ENCODE data around the gene BHMT2. TPM values are rescaled to one million over a fixed set of nuclear protein-coding genes. Genes with fewer than 3 reads are reported as not detected.

BHMT2 gene
- 0.45 and 0.63 TPM in 2 replicates for total RNA-seq (2014; rRNA removed)
- polyA plus RNA-seq (2012) = 0.77 TPM

- DNase-seq (ENCODE audit: low read depth) = peak; percentile 27
Observed at GRCh38 chr5:79069488-79070349, at the start of gene BHMT2, which contains the start of gene DMGDH. Gene BHMT2 (plus strand): TSS chr5:79069767. CDS start chr5:79069783, 16 bp downstream. Gene DMGDH (minus strand): TSS chr5:79069674. CDS start chr5:79069620, 54 bp downstream.

- DNase-seq (ENCODE audit: low read depth) = peak; percentile 50
Observed at GRCh38 chr5:79020861-79021561, 48.6 kb upstream of the BHMT2 start.

- DNase-seq (ENCODE audit: low read depth) = no peak
Observed at GRCh38 chr5:79021753-79022152, 47.8 kb upstream of the BHMT2 start.

DNA sequence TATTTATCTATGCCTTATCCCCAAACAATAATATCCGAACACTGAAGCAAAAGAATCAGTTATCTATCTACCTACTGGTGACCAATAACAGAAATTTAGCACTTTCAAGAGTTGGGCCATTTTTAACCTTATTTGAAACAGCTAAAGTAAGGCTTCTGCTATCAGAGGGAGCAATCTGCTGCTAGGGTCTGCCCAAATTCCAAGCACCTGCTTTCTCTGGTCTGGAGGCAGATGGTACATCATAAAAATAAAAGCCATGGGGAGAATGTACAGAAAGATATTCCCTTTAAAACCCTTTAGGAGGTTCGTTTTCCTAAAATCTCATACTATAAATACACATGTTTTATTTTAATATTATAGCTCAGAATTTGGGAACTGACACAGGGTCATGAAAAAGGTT, 46.8 kb upstream of the BHMT2 start:
- DNase-seq (ENCODE audit: low read depth) = no peak

DNA sequence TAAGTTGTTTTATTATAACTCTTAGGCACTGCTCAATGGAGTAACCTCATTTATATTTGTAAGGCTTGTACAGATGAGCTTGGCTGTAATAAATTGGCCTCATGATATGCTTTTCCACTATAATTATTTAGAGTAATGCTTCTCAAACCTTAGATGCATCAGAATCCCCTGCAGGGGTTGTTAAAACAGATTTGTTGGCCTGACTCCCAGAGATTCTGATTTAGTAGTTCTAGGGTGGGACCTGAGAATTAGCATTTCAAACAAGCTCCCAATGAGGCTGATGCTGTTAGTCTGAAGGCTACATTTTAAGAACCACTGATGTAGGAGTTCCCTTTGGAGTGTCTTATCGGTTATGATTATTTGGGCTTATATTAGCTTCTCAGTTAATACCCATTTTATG, 46.2 kb upstream of the BHMT2 start:
- no peak for DNase-seq (ENCODE audit: low read depth)

- DNase-seq (ENCODE audit: low read depth) = no peak
Observed at GRCh38 chr5:79023947-79024346, 45.6 kb upstream of the BHMT2 start.

GRCh38 chr5:79025054-79025472, 44.5 kb upstream of the BHMT2 start:
- DNase-seq (ENCODE audit: low read depth) = peak; percentile 53

DNA sequence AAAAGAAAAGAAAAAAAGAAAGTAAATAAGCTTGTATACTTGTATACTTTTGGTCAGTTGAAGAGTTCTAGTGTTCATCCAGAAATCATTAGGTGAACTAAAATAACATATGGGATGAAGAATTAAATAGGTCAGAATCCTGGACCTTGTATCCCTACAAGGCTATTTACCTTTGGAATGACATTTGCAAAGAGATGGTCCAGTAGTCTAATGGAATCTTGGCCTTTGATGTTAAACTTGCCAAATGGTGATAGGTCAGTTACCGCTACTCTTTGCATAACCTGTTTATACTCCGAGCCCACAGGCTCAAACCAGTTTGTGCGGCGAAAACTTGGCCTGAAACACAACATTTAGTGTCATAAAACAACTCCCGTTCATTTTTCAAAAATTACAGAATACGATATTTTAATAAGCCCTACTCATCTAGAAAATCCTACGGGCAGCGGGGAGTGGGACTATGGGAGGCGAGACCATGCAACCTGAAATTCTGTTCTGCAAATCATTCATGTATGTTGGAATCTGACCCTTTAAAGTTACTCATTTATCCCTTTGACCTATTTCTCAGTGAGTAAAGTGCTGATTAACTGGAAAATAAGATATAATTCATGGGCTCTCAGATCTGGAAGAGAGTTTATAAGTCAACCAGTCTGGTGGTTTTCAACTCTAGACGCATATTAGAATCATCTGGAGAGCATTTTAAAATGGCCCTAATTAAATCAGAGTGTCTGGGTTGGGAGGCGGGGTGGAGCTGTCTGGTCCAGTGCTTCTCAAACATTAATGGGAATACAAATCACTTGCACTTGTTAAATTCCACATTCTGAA, 38.7 kb upstream of the BHMT2 start:
- DNase-seq (ENCODE audit: low read depth) = no peak

DNA sequence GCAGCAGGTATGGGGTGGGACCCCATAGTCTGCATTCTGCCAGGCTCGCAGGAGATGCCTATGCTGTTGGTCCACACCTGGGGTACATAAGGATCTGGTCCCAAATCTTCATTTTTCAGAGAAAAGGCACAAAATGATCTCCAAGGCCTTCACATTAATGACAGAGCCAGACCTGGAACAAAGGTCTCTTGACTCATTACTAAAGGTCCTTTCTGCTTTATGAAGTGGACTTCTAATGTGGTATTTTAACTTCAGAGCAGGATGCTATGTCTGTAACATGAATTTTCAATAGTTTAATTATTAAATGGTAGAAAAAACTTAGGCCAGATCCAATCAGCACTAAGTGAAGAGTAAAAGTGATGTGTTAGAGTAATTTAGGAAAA, 38.1 kb upstream of the BHMT2 start:
- no peak for DNase-seq (ENCODE audit: low read depth)

GRCh38 chr5:79032031-79032695, 37.4 kb upstream of the BHMT2 start:
- no peak for DNase-seq (ENCODE audit: low read depth)

- no peak for DNase-seq (ENCODE audit: low read depth)
Observed at GRCh38 chr5:79032782-79033181, 36.8 kb upstream of the BHMT2 start.

GRCh38 chr5:79035237-79035636, 34.3 kb upstream of the BHMT2 start:
- DNase-seq (ENCODE audit: low read depth) = no peak

- DNase-seq (ENCODE audit: low read depth) = no peak
Observed at GRCh38 chr5:79036769-79037168, 32.8 kb upstream of the BHMT2 start.

- no peak for DNase-seq (ENCODE audit: low read depth)
Observed at GRCh38 chr5:79042188-79042587, 27.4 kb upstream of the BHMT2 start.

DNA sequence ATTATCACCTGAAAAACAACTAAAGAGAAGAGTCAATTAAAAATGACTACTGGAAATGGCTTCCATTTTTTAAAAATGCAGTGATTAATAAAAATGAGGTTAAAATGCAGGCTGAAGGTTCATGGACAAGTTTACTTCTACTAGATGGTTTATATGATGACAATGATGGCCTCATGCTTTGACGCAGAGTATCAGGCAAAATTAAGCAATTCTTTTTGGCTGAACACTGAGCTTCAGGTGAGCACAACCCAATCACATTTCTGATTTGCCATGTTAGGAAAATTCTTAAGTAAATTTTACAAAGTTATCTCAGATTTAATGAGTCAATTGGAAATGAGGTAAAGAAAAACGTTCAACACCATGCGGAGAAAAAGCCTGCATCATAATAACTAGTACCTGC, 22.4 kb upstream of the BHMT2 start:
- no peak for DNase-seq (ENCODE audit: low read depth)

DNA sequence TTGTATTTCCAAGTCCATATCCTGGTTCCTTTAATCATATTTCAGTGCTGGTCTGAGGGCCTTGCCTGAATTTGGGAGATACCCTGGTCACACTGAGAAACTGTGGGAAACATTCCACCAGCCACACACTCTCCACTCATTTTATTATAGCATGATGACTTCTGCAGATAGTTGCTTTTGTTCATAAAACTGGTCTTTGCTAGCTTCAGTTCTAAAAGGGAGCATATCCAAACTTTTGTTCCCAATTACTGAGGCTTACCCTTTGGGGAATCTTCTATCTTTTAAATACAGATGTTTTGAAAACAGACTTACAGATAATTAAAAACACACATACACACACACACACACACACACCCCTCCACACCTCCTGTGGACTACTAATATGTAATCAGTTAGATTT, 21.1 kb upstream of the BHMT2 start:
- DNase-seq (ENCODE audit: low read depth) = no peak

DNA sequence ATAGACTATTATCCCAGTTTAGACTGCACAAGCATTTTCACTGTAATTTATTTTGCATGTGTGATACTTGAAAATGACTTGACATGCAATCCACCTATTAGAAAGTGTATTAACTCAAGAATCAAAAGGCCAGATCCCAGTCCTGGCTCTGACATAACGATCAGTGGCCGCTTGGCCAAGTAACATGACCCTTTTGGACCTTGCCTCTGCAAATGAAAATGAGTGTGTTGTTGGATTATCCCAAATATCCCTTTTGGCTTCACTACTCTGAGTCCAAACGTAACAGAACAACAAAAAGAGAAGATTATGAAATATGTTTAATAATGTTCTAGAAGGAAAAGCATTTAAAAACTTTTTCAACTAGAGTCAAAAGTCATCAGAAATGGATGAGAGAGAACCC, 19.1 kb upstream of the BHMT2 start:
- DNase-seq (ENCODE audit: low read depth) = no peak

DNA sequence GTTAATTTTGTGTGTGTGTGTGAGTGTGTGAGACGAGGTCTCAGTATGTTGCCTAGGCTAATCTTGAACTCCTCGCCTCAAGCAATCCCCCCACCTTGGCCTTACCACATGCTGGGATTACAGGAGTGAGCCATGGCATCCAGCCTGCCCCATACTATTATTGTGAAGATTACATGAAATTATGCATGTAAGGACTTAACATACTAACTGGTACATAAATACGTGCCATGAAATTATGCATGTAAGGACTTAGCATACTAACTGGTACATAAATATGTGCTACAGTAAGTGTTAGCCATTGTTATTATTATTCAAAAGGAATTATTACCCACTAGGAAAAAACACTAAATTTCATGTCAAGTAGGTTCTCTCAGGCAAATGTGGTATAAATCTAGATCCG, 16.2 kb upstream of the BHMT2 start:
- DNase-seq (ENCODE audit: low read depth) = no peak

DNA sequence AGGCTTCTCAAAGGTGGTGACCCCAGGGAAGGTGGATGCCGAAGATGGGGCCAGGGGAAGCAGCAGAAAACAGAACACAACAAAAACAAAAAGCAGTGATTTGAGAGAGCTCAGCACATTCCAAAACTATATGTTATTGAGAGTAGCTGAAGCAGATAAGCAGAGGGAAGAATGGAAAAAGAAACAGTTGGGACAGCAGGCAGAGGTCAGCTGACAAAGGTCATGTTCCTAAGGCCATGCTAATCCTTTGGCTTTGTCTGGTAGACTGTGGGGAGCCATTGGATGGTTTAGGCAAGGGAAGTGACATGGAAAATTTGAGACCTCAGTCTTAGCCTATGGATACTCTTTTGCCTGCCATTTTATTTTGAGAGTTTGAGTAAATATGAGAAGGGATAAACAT, 14.6 kb upstream of the BHMT2 start:
- no peak for DNase-seq (ENCODE audit: low read depth)

- no peak for DNase-seq (ENCODE audit: low read depth)
Observed at GRCh38 chr5:79056847-79057246, 12.7 kb upstream of the BHMT2 start.

GRCh38 chr5:79059674-79060073, 9.9 kb upstream of the BHMT2 start:
- DNase-seq (ENCODE audit: low read depth) = no peak
